Parathyroid adenoma (tissue), 2 donors: Measurements from ENCODE around the gene SEC62.

Experiments used
- H2AFZ ChIP-seq: fragments of 300-600 bp; sonication (generic); one replicate; pipeline ENCODE4 v1.7.0; 2017; ENCODE audit warnings: antibody characterized with exemption, mild to moderate bottlenecking
- H3K27ac ChIP-seq: fragments of 300-600 bp; sonication (generic); one replicate; pipeline ENCODE4 v1.7.0; 2017
- H3K27me3 ChIP-seq: fragments of 300-600 bp; sonication (generic); one replicate; pipeline ENCODE4 v1.7.0; 2017; ENCODE audit warnings: low read length; ENCODE audit not compliant: control insufficient read depth, insufficient read depth
- H3K36me3 ChIP-seq: fragments of 300-600 bp; sonication (generic); one replicate; pipeline ENCODE4 v1.7.0; 2017; ENCODE audit warnings: low read length; ENCODE audit not compliant: control insufficient read depth, insufficient read depth
- H3K4me1 ChIP-seq: fragments of 300-600 bp; sonication (generic); one replicate; pipeline ENCODE4 v1.7.0; 2017; ENCODE audit warnings: control low read depth
- H3K4me2 ChIP-seq: fragments of 300-600 bp; sonication (generic); one replicate; pipeline ENCODE4 v1.7.0; 2017; ENCODE audit warnings: low read length
- H3K4me3 ChIP-seq: fragments of 300-600 bp; sonication (generic); one replicate; pipeline ENCODE4 v1.7.0; 2017; ENCODE audit warnings: low read depth, low read length
- H3K79me2 ChIP-seq: fragments of 300-600 bp; sonication (generic); one replicate; pipeline ENCODE4 v1.7.0; 2017; ENCODE audit warnings: control low read depth
- H3K9ac ChIP-seq: fragments of 300-600 bp; sonication (generic); one replicate; pipeline ENCODE4 v1.7.0; 2017; ENCODE audit warnings: mild to moderate bottlenecking
- H3K9me3 ChIP-seq: fragments of 300-600 bp; sonication (generic); one replicate; pipeline ENCODE4 v1.7.0; 2017; ENCODE audit warnings: low read length; ENCODE audit not compliant: control insufficient read depth
- CTCF ChIP-seq: fragments of 300-600 bp; sonication (generic); IDR thresholded peaks from one replicate; pipeline ENCODE4 v1.7.0; 2017; ENCODE audit warnings: antibody characterized with exemption, mild to moderate bottlenecking
- donor health status: primary hyperparathyroidism.

The SEC62 gene

DNA sequence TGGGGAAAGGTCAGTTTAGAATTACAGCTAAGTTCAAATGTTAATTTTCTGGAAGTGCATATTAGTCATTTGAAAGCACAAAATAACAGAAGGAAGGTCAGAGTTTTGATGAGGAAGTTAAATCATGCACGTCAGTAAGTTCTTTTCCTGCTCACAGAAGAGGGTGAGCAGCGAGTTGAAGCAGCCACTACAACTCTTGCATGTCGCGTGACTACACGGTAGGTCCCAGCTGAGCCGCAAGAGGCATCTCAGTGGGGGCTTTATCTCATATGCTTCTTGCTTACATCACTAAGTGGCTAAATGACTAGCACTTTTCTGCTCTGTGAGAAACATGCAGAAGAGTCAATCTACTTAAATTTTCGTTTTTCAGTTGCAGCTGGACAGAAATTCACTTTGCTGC lies 21.3 kb upstream of the SEC62 start:
- no peaks in the 10 kb centered on the region for H3K36me3 ChIP-seq
- H3K79me2 ChIP-seq, result no peaks in the 10 kb centered on the region
- H3K4me1 ChIP-seq, result peaks cover 2% of the 10 kb centered on the region
- H3K4me2 ChIP-seq, result no peak overlapping the region
- no peak overlapping the region for H3K9ac ChIP-seq
- H3K27ac ChIP-seq, result no peak overlapping the region
- TF ChIP-seq CTCF, result no peak
- no peaks in the 10 kb centered on the region for H3K9me3 ChIP-seq
- H3K27me3 ChIP-seq, result no peaks in the 10 kb centered on the region
- H2AFZ ChIP-seq, result no peak overlapping the region
- H3K4me3 ChIP-seq, result no peak overlapping the region

DNA sequence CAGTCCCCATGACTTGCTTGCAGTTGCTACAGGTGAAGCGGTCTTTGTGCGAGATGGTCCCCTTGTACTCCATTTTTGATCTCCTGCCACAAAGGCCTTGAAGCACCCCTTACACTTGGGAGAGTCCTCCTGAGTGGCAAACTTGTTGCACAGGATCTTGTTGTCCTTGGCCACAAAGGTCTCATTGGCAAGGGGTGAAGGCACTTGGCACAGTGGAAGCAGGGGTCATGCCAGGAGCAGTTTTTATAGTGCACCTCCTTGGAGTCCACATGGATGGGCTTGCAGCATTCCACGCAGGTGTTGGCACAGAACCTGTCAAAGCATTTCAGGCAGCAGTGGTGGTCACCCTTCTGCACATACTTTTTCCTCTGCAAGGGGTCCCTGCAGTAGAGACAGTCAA lies 20.3 kb upstream of the SEC62 start:
- no peak overlapping the region for H3K4me3 ChIP-seq
- no peak overlapping the region for H3K27ac ChIP-seq
- H2AFZ ChIP-seq, result no peak overlapping the region
- H3K4me1 ChIP-seq, result peaks cover 2% of the 10 kb centered on the region
- no peak overlapping the region for H3K9ac ChIP-seq
- H3K4me2 ChIP-seq, result no peak overlapping the region
- H3K9me3 ChIP-seq, result no peaks in the 10 kb centered on the region
- H3K27me3 ChIP-seq, result no peaks in the 10 kb centered on the region
- TF ChIP-seq CTCF, result no peak
- H3K36me3 ChIP-seq, result no peaks in the 10 kb centered on the region
- no peaks in the 10 kb centered on the region for H3K79me2 ChIP-seq

DNA sequence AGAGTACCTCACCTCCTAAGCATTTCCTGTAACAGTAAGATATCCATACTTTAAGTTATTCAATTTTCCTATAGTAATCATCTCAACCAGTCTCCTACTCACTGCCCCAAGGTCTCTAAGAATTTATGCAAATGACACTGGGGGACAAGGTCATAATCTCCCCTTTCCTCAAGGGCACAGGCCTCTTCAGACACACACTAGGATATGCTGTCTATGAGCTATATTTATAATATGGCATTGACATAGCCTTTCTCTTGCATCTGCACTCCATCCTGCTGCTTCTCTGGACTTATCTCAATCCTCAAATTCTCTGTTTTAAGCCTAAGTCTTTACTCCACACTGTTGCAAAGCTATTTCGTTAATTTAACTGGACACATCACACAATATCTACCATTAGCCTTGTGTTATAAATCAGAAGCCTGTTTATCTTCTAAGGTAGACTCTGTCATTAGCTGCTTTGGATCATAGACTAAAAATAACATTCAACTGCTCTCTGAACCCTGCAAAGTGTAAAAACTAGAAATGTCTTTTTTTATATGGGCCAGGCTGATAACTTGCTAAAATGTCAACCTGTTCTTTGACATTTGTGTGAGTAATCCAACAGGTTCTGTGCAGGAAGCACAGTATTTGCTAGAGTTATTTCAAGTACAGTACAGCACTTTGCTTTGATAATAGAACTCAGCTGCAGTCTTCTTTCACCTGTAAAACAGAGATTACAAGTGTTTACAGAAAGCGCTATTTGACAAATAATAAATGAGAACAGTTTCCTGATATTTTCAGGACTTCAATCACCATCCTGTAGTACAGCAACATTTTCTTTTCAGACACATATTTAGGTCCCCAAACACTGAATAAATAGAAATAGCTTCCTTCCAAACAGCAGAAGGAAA lies 17.8 kb upstream of the SEC62 start:
- no peak overlapping the region for H3K9ac ChIP-seq
- H3K27ac ChIP-seq, result no peak overlapping the region
- H3K79me2 ChIP-seq, result no peaks in the 10 kb centered on the region
- H3K4me3 ChIP-seq, result no peak overlapping the region
- TF ChIP-seq CTCF, result no peak
- H3K9me3 ChIP-seq, result no peaks in the 10 kb centered on the region
- no peaks in the 10 kb centered on the region for H3K36me3 ChIP-seq
- no peaks in the 10 kb centered on the region for H3K4me1 ChIP-seq
- no peak overlapping the region for H3K4me2 ChIP-seq
- no peak overlapping the region for H2AFZ ChIP-seq
- H3K27me3 ChIP-seq, result no peaks in the 10 kb centered on the region

DNA sequence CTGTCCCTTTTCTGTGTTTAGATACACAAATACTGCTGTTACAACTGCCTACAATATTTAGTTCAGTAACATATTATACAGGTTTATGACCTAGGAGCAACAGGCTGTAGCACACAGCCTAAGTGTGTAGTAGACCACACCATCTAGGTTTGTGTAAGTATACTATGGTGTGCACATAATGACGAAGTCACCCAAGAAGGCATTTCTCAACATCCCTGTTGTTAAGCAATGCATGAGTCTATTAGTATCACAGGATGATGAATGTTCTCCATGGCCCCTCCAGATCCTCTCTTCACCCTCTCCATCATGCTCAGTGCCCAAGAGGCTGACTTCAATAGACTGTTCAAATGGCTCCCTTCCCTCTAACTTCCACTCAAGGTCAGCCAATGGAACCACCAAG lies 14.6 kb upstream of the SEC62 start:
- no peak overlapping the region for H3K9ac ChIP-seq
- TF ChIP-seq CTCF, result no peak
- no peak overlapping the region for H3K4me2 ChIP-seq
- no peaks in the 10 kb centered on the region for H3K79me2 ChIP-seq
- no peaks in the 10 kb centered on the region for H3K27me3 ChIP-seq
- H3K36me3 ChIP-seq, result no peaks in the 10 kb centered on the region
- no peak overlapping the region for H3K4me3 ChIP-seq
- H3K27ac ChIP-seq, result no peak overlapping the region
- no peak overlapping the region for H2AFZ ChIP-seq
- no peaks in the 10 kb centered on the region for H3K9me3 ChIP-seq
- H3K4me1 ChIP-seq, result no peaks in the 10 kb centered on the region
